NCI-H2196 (cell line): ENCODE measurements around the gene DNAJC27.

Experiments used
- DNase-seq: peaks from one replicate; lab custom pipeline; 2025; ENCODE audit not compliant: unreplicated experiment; lab: John Stamatoyannopoulos, UW

Gene DNAJC27

DNA sequence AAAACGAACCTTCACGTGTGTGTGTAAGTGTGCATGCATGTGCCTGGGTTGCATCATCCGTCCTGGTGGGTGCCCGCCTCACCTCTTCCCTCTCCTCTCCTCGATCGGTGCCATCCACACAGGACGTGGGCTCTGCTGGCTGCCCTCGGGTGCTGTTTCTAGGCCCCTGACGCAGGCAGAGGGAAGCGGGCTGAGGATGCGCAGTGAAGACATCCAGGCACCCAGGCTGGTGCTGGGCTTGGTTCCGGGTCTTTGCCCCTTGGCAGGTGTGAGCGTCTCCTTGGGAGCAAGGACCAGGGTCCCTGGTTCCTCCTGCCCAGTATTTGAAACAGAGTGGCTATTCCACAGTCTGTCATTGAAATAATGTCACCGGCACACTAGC, 45.5 kb downstream of the DNAJC27 start:
- no peak for DNase-seq

DNA sequence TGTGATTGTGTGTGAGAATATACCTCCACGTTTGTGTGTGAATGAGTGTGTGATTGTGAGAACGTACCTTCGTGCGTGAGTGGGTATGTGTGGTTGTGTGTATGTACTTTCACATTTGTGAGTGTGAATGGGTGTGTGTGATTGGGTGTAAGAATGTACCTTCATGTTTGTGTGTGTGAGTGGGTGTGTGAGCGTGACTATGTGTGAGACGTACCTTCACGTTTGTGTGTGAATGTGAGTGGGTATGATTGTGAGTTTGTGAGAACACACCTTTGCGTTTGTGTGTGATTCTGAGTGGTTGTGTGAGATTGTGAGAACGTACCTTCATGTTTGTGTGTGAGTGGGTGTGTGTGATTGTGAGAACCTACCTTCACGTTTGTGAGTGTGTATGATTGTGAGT, 45.9 kb downstream of the DNAJC27 start:
- DNase-seq: no peak

DNA sequence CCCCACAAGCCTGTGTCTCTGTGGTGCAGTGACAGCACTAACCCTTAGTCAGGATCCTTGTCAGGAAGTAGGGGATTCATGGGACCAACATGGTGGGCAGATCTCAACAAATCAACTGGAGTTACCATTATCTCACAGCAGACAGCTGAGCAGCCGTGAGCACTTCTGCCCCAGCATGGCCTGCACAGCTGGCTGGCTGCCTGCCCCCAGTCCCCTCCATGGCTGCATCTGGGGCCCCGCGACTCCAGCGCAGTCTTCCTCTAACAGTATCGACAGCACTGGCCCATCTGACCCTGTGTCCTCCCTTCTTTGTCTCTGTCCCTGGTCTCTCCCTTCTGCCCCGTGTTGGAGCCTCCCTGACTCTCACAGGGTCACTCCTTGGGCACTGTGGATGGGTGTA, 47.0 kb downstream of the DNAJC27 start:
- DNase-seq: no peak

DNA sequence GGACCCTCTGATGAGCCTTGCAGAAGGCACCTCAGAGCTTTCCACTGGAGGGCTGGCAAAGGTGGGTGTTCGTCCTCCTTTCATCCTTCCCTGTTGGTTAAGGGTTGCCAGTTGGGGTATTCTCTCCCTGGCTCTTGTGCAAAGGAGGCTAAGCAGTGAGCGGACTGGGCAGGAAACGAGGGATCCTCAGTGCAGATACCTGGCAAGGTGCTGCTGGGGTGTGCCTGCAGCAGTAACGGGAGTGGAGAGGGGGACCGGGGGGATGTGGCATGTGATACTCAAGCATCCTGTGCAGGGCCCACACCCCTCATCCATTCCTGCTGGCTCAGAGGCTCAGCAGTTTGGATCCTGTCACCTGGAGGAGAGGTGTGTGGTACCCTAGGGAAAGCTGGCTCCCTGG, 47.5 kb downstream of the DNAJC27 start:
- no peak for DNase-seq

DNA sequence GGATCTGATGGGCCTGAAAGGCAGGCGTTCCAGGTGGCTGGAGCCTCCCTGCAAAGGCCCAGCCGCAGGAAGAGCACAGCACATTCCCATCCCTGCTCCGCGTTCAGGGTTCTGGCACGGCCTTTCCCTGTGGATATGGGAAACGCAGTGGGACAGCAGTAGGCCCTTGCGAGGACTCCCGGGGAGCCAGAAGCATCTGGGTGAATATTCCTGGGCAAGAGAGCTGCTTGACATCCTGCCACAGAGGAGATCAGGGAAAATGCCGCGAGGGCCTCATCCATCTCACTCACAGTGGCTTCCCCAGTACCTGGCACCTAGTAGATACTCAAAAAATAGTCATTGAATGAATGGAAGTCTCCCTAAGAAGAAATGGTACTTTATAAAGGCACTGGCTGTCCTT, 48.6 kb downstream of the DNAJC27 start:
- no peak for DNase-seq

DNA sequence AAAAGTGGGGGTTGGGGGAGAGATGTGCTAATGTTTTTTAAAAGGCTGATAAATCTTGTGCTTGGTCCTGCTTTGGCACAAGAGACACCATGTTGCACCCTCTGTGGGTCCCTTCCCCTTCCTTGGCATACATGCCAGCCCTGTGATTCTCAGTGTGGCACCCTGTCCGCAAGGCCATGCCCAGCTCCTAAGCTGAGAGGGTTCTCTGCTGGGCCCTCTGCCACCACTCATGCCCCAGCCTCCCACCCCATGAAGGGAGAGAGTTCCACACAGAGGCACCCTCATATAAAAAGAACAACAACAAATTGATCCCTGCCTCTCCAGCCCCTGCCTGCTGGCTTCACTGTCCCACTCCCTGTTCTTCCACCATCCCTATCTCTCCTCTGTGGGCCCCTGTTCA, 49.2 kb downstream of the DNAJC27 start:
- no peak for DNase-seq

DNA sequence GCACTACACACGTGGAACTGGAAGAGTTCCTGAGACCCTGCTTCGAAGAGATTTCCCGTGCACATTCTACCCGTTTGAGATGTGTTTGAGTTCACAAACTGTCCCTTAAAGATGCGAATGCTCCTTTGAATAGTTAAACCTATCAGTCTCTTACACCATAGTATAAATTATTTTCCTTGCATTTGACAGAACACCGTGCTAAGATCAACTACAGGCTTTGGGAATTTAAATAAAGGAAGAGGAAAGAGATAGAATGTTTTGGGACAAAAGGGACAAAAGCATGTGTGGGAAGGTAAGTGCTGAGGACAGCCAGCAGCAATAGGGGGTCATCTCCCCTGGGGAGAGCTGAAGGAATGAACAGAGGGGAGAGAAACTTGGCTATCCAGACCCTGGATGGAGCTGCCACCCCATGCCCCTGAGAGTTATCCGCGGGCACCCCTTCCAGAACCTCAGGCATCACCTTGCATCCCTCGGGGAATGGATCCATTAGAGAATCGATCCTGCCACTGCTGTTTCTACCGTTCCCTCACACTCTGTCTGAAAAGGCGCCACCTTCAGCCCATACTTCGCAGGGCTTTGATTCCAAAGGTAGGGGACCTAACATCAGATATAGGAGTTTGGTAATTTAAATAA, 50.8 kb downstream of the DNAJC27 start:
- DNase-seq: peak; percentile 18

DNA sequence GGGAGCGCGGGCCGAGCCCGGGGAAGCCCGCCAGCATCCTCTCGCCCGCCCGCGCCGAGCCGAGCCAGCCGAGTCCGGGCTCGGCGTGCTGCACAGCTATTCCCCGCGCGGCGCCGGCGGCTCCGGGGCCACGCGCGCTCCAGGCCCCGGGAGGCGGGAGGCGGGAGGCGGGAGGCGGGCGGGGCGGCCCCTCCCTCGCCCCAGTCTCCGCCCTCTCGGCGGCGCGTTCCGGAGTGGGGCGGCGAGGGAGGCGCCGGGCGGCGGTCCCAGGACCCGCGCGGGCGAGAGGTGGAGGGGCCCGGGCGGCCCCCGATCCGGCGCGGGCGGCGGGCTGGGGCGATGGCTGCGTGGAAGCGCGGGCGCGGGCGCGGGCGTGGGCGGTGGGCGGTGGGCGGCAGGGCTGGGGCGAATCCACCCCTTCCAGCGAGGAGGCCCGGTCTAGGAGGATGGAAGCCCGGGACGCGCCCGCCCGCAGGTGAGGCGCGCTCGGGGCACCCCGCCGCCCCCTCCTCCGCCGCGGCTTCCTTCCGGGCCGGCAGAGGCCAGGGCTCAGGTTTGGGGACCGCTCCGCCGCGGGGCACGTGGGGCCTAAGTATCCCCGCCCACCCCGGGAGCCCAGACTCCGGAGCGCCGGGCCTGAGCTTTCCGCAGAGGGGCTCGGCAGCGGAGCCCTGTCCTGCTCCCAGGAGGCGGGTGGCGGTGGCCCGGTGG, 51.5 kb downstream of the DNAJC27 start, which contains the start of gene ADCY3:
Gene ADCY3 (minus strand): TSS at position 140 of the 711 bp plus-strand sequence. CDS start 1,250 bp downstream, outside the sequence.
- peak; percentile 46 for DNase-seq

DNA sequence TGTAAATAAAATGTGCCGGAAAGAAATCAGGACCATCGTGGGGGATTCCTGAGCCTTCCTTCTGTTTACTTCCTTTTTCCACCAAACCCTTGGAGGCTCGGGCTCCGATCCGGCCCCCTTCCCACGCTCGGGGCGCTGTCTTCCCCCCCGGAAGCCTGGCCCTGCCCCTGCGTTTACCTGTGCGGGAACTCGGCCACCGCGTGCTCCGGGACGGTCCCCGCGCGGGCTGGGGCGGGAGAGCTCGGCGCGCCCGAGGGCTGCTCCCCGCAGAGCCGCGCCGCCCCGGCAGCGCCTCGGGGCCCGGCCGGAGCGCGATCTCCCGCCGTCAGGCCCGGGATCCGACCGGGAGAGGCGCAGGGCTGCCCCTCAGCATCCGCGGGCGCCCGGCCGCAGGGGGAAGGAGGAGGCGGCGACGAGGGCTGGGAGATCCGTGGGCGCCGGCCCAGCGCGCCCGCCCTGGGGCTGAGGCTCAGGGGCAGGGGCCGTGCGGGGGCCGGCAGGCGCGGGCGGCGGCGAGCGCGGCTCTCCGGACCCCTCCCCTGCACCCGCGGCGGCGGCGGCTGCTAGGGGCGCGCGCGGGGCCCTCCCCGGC, 52.2 kb downstream of the DNAJC27 start:
- peak; percentile 36 for DNase-seq

DNA sequence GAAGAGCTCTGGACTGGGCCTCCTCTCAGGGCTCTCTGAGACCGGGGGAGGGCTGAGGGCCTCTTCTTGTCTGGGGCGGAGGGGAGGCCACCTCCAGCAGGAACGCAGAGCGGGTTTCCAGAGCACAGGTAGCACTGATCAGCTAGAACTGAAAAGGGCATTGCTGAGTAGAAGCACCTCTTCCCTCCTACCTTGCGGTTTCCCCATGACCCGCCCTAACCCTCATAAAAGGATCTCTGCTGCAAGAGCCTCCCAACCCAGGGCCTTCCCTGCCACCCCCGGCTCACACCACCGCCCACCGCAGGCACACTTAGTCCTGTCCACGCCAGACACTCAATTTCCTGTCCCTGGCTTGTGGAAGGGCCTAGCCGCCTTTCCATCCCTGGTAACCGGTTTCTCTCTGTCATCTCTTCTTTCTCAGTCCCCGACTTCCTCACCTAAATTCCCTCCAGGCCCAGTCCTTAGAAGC, 52.7 kb downstream of the DNAJC27 start:
- DNase-seq: no peak

DNA sequence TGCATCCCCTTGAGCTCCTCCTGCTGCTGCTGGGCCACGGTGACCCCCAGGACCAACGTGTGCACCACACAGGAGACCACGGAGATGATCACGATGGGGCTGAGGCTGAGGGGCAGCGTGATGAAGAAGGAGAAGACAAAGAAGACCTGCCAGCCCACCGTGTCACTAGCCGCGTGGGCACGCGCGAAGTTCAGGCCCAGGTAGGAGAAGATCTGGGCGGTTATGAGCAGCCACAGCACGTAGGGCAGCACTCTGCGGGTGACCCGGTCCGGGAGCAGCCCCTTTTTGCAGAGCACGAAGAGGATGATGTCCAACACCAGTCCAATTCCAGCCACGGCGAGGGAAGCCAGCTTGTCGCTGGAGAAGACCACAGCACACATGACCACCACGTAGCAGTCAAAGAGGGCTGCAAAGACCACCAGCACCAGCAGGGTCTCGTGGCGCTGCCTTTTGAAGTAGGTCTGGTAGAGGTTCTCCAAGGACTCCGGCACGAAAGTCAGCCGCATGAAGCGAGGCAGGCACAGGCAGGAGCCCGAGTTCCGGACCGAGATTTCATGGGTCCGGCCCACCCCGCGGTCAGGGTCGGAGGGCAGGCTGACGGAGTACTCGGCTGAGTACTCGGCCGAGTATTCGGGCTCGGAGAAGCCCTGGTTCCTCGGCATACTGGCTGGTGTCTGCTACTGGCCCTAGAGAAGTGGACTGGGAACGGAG, 53.3 kb downstream of the DNAJC27 start:
- no peak for DNase-seq

DNA sequence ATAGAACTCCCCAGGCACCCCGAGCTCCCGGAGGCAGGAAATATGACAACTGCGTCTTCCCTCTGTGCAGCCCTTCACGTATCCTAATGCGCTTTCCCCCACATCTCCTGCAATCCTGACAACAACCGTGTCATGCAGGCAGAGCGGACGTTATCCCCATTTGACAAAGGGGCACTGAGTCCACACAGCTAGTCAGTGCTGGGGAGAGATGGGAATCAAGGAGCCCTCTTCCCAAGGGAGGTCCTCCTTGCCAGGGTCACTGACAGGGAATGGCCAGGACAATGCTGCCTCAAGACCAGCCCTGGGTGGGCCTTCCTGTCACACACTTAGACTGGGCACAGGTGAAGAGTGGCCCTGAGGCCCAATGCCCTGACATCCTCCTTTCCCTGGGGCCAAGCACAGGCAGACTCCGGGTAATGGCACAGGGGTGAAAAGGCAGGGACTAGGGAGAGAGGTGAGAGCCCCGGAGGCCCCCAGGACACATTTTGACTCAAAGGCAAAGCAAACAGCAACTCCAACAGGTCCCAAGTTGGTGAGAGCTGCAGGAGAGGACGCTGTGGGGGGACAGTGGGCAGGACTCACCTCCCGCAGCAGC, 53.9 kb downstream of the DNAJC27 start:
- no peak for DNase-seq

DNA sequence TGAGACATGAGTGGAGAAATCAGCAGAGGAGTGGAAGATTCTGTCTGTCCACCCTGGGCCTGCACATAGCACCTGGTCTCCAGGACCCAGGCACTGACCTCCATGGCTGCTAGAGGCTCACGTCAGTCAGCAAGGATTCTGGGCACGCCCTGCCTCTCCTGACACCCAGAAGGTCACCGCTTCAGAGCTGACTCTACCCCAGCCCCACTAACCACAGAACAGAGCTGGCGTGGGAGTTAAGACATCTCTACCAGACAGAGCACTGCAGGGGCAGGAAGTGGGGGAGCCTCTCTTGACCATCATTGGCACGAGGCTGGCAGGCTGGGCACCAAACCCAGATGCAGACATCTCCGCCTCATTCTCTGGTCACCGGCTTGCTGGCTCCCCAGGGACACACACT, 54.7 kb downstream of the DNAJC27 start:
- no peak for DNase-seq

DNA sequence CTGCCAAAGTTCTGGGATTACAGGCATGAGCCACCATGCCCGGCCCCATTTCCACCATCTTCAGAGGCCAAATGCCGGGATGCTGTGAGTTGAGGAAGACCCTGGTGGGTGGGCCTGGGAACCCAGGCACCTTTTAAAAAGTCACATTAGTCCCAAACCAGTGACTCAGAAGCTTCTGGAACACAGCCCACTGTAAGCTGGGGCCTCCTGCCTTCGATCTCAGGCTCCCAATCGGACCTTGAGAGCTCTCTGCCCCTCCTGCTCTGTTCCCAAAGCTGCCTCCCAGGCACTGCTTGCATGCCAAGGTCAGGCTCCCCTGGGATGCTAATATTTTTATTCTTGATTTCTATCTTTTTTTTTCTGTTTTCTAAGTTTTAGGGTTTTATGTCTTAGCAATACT, 56.0 kb downstream of the DNAJC27 start:
- no peak for DNase-seq

DNA sequence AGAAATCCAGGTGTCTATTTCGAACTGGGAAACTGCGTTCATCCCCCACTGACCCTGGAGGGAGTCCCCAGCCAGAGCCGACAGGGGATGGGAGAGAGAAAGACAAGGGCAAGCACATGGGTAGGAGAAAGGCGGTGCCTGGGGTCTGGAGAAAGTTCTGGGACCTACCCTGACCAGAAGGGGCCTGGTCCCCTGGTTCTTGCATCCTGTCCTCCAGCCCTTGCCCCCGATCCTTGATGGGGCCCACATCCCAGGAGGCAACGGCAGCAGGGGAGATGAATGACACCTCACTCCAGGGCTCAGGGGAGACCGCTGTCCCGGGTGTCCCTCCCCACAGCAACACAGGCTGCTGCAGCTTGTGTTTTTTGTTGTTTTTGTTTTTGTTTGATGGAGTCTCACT, 56.6 kb downstream of the DNAJC27 start:
- DNase-seq: no peak

DNA sequence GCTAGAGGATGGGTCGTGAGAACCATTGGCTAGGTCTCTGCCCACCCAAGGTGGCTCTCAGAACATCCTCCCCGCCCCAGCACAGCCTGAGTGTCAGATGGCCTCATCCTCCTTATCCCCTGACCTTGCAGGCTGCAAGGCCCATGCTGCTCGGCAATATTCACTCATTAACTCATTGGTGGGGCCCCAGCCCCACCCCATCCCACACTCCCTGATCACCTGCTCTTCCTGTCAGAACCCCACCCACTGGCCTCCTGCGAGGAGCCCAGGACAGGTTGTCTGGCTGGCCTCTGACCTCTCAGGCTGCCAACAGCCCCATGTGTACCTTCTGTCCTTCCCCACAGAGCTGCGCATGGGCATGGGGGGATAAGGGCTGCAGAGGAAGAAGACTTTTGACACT, 57.0 kb downstream of the DNAJC27 start:
- DNase-seq: no peak

DNA sequence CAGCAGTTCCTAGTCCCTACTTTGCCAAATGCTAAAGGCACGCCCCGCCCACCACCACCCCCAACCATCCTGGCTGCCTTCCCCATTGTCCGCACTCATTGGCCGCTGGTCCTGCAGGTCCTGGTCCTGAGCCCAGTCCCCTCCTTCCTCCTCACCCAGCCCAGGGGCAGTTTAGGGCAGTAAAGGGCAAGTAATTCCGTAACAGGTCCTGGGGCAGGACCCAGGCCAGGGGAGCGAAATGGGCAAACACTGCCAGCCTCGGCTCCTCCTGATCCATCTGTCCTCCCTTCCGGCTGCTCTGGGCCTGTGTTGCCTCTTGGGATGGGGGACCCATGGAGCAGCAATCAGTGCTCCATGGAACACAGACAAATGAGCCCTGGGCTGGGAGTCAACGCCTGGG, 57.8 kb downstream of the DNAJC27 start:
- no peak for DNase-seq

DNA sequence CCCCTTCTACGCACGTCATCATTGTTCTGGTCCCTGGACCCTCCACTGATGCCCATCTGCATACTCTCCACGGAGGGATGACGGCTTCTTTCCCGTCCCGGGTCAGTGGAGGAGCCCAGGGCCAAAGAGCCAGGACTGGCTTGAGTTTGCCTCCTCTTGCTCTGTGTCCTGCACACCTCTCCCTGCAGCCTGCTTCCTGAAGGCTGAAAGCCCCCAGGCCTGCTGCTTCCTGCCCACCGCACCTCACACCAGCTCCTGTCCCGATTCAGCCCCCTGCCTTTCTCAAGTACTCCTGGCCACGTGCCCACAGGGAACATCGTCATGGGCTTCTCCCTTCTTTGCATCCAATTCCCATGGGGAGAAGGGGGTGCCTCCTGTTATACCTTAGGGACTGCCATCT, 58.8 kb downstream of the DNAJC27 start:
- no peak for DNase-seq

DNA sequence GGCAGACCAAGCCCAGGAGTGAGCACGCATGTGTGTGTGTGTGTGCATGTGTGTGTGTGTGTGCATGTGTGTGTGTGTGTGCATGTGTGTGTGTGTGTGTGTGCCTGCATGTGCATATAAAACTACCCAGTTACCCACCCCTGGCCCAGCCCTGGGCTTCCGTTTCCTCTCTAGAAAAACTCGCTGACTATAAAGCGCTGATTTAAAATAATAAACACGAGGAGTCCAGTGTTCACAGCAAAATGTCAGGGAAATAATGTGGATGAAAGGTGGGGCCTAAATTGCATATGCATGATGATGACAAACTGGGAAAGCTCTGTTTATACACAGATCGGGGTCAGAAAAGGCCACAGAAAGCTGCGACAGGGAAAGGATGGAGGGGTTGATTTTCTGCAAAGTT, 59.2 kb downstream of the DNAJC27 start:
- no peak for DNase-seq

DNA sequence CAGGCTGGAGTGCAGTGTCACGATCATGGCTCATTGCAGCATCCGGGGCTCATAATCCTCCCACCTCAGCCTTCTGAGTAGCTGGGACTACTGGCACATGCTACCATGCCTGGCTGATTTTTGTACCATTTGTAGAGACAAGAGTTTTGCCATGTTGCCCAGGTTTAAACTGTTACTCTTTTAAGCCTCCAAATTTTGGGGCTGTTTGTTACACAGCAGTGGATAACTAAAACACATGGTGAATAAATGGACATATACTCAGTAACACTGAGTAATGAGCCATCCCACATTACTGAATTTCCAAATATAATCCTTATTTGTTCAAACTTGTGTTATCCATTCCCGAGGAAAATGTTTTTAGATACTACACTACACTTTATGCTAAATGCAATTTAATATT, 61.5 kb downstream of the DNAJC27 start:
- DNase-seq: no peak

DNA sequence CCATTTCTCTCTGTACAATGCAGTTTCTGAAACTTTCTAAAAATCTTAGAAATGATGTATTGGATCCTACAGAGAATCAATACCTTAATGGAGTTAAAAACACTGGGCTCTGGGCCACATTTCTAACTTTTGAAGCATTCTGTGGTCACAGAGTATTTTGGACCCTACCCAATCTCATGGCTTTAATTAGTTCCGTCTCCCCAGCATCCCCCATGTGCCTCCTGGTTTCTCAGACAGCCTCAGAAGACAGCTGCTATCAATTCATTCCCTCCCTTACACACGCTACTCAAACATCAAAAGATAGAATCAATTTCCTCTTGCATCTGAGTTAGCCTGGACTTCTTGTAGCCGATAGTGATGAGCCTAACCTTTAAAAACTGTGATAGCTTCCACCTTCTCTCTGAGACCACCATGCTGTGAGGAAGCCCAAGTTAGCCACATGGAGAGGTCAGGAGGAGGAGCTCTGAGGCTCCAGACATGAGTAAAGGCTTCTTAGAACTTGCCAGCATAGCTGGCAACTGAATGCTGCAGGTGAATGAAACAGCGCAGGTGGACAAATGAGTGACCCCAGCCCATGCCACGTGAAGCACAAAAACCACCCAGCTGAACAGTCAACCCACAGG, 62.1 kb downstream of the DNAJC27 start:
- no peak for DNase-seq
